ENCODE measurements around the gene TRAPPC14. TPM values are rescaled to one million over a fixed set of nuclear protein-coding genes. Genes with fewer than 3 reads are reported as not detected.

TRAPPC14 gene
- total and polyA plus RNA-seq, 2 of the 13 experiments (the other 11 are each of a cell fraction or from before 2014, with no cell fraction given) = 4.7 to 9.6 TPM

DNA sequence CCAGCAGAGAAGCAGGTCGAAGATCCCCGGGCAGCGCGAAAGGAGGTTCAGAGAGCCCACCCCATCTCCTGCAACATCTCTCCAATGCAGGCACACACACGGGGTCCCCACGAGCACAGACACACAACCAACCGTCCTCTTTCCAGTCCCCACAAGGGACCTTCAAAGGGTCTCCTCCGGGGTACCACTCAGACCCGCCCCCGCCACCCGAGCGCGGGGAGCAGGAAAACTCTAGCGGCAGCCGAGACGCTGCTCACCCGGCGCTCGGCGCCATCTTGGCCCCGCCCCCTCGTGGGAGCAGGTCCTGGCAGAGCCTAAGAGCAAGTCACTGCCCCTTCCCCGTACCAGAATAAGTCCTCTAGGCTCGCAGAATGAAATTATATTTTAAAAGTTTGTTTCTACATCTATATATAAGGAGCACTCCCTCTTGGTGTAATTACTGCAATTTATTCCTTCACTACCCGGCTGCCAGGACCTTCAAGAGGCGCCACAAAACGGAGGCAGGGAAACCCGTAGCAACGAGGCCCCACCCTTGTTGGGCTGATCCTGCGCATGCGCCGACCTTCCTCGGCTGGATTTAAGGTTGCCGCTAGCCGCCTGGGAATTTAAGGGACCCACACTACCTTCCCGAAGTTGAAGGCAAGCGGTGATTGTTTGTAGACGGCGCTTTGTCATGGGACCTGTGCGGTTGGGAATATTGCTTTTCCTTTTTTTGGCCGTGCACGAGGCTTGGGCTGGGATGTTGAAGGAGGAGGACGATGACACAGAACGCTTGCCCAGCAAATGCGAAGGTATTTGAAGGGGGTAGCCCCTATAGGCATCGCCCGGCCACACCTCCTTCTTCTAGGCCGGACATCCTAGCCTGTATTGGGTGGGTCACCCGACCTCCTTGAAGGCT is 39.2 kb downstream of the TRAPPC14 start, which contains the start of the genes CNPY4 and TAF6 (continued):
- TF ChIP-seq, protein P1, sequence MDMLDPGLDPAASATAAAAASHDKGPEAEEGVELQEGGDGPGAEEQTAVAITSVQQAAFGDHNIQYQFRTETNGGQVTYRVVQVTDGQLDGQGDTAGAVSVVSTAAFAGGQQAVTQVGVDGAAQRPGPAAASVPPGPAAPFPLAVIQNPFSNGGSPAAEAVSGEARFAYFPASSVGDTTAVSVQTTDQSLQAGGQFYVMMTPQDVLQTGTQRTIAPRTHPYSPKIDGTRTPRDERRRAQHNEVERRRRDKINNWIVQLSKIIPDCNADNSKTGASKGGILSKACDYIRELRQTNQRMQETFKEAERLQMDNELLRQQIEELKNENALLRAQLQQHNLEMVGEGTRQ (IDR thresholded peaks at IDR 0.05; ENCODE audit: low read depth, low read length) = no peak
- TF ChIP-seq, protein P1 (CRISPR knock-in tag; IDR thresholded peaks at IDR 0.05; ENCODE audit: borderline replicate concordance) = no peak
- TF ChIP-seq ZSCAN21 (CRISPR knock-in tag; IDR thresholded peaks at IDR 0.05; ENCODE audit: borderline replicate concordance) (0 out of 2 replicates have a peak, but pooled peaks have one; percentile 18), SATB2 (CRISPR knock-in tag; IDR thresholded peaks at IDR 0.05) (peak; percentile 88; the same call in 1 of the 2 replicates), ZNF264 (CRISPR knock-in tag; IDR thresholded peaks at IDR 0.05) (peak; percentile 53; the same call in 1 of the 2 replicates), ZNF660 (CRISPR knock-in tag; IDR thresholded peaks at IDR 0.05; ENCODE audit: borderline replicate concordance, low read depth) (0 out of 2 replicates have a peak, but pooled peaks have one; percentile 28), PAWR (CRISPR knock-in tag; IDR thresholded peaks at IDR 0.05; ENCODE audit: borderline replicate concordance) (no peak), FOXP1 (IDR thresholded peaks at IDR 0.05) (no peak), FOXP1 (CRISPR knock-in tag; IDR thresholded peaks at IDR 0.05) (no peak), ZNF33A (CRISPR knock-in tag; IDR thresholded peaks at IDR 0.05; ENCODE audit: borderline replicate concordance) (peak; percentile 58; the same call in 1 of the 2 replicates), ZNF354B (CRISPR knock-in tag; IDR thresholded peaks at IDR 0.05) (no peak), ZZZ3 (CRISPR knock-in tag; IDR thresholded peaks at IDR 0.05; ENCODE audit: borderline replicate concordance) (no peak), HOXA3 (CRISPR knock-in tag; IDR thresholded peaks at IDR 0.05) (peak; percentile 67; the same call in 1 of the 2 replicates), ZNF792 (CRISPR knock-in tag; IDR thresholded peaks at IDR 0.05) (peak; percentile 61), ZNF605 (CRISPR knock-in tag; IDR thresholded peaks at IDR 0.05) (0 out of 2 replicates have a peak, but pooled peaks have one; percentile 33), HES4 (CRISPR knock-in tag; IDR thresholded peaks at IDR 0.05; ENCODE audit: borderline replicate concordance) (no peak), GFI1 (CRISPR knock-in tag; IDR thresholded peaks at IDR 0.05; ENCODE audit: borderline replicate concordance) (peak; percentile 29; the same call in 1 of the 2 replicates)
- TF ChIP-seq, protein P2, sequence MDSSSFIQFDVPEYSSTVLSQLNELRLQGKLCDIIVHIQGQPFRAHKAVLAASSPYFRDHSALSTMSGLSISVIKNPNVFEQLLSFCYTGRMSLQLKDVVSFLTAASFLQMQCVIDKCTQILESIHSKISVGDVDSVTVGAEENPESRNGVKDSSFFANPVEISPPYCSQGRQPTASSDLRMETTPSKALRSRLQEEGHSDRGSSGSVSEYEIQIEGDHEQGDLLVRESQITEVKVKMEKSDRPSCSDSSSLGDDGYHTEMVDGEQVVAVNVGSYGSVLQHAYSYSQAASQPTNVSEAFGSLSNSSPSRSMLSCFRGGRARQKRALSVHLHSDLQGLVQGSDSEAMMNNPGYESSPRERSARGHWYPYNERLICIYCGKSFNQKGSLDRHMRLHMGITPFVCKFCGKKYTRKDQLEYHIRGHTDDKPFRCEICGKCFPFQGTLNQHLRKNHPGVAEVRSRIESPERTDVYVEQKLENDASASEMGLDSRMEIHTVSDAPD (CRISPR knock-in tag; IDR thresholded peaks at IDR 0.05) = no peak
- TF ChIP-seq, protein P3, sequence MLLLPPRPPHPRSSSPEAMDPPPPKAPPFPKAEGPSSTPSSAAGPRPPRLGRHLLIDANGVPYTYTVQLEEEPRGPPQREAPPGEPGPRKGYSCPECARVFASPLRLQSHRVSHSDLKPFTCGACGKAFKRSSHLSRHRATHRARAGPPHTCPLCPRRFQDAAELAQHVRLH (CRISPR knock-in tag; IDR thresholded peaks at IDR 0.05; ENCODE audit: borderline replicate concordance, low read depth) = peak; percentile 51; the same call in 1 of the 2 replicates
- TF ChIP-seq, protein P4, sequence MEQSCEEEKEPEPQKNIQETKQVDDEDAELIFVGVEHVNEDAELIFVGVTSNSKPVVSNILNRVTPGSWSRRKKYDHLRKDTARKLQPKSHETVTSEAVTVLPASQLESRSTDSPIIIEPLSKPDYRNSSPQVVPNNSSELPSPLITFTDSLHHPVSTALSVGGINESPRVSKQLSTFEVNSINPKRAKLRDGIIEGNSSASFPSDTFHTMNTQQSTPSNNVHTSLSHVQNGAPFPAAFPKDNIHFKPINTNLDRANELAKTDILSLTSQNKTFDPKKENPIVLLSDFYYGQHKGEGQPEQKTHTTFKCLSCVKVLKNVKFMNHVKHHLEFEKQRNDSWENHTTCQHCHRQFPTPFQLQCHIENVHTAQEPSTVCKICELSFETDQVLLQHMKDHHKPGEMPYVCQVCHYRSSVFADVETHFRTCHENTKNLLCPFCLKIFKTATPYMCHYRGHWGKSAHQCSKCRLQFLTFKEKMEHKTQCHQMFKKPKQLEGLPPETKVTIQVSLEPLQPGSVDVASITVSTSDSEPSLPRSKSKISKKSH (CRISPR knock-in tag; IDR thresholded peaks at IDR 0.05; ENCODE audit: borderline replicate concordance) = no peak
- TF ChIP-seq, protein P5, sequence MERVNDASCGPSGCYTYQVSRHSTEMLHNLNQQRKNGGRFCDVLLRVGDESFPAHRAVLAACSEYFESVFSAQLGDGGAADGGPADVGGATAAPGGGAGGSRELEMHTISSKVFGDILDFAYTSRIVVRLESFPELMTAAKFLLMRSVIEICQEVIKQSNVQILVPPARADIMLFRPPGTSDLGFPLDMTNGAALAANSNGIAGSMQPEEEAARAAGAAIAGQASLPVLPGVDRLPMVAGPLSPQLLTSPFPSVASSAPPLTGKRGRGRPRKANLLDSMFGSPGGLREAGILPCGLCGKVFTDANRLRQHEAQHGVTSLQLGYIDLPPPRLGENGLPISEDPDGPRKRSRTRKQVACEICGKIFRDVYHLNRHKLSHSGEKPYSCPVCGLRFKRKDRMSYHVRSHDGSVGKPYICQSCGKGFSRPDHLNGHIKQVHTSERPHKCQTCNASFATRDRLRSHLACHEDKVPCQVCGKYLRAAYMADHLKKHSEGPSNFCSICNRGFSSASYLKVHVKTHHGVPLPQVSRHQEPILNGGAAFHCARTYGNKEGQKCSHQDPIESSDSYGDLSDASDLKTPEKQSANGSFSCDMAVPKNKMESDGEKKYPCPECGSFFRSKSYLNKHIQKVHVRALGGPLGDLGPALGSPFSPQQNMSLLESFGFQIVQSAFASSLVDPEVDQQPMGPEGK (CRISPR knock-in tag; IDR thresholded peaks at IDR 0.05) = peak; percentile 61

Data from HepG2 (cell line).